ENCODE measurements around the gene ACOX2.

The ACOX2 gene

DNA sequence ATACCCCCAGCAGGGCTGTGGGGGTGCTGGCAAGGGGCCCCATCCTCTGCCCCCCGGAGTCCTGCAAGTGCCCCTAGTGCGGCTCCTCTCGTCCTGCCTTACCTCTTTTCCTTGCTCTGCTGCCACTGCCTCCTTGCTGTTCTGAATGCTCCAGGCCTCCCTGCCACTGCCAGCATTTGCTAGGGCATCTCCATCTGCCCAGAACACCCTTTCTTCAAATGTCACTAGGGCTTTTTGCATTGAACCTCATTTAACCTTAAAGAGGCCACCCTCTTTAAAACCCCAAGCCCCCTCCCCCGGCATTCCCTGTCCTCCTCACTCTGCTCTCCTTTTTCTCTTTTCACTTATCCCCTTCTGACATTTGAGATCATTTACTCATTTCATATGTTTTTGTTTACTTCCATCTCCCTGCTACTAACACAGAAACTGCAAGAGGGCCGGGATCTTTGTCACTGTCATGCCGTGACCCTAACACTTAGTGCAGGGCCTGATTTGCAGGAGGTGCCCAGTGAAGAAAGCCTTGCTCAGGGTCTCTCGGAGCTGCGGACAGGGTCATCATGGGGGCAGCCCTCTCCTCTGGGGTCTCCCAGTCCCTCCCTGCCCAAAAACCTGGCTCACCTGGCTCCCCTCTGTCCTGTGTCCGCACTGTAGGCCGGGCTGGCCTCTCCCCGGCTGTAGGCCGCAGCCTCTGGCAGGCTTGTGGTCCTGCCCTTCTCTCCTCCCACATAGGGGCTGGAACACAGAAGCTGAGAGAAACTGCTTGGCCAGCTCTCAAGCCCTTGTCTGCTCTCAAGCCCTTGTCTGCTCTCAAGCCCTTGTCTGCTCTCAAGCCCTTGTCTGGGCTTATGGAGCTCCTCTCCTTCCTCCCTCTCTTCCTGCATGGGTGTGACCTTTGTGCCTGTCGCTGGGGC is at the start of gene ACOX2:
ACOX2 (minus strand) TSS at position 690 of the 911 bp plus-strand sequence. CDS start 2,084 bp downstream, outside the sequence.
- DNase-seq, result peak; percentile 26

DNA sequence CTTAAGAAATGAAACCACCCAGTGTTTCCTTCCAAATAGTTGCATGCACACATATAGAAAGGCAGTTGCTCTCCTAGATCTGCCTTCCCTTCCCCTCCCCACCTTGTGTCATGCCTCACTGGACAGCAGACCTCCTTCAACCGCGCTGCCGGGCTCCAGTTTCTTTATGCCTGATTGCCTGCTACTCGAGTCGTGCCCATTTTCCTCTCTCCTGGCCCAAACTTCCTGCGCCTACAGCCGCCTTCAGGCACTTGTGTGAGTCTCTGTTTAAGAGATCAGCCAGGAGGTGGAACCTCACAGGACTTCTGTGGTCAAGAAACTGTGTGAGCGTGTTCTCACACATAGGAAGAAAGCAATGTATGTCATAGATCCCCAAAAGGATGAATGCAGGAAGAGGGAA is 49.0 kb upstream of the ACOX2 start:
- no peak for DNase-seq

DNA sequence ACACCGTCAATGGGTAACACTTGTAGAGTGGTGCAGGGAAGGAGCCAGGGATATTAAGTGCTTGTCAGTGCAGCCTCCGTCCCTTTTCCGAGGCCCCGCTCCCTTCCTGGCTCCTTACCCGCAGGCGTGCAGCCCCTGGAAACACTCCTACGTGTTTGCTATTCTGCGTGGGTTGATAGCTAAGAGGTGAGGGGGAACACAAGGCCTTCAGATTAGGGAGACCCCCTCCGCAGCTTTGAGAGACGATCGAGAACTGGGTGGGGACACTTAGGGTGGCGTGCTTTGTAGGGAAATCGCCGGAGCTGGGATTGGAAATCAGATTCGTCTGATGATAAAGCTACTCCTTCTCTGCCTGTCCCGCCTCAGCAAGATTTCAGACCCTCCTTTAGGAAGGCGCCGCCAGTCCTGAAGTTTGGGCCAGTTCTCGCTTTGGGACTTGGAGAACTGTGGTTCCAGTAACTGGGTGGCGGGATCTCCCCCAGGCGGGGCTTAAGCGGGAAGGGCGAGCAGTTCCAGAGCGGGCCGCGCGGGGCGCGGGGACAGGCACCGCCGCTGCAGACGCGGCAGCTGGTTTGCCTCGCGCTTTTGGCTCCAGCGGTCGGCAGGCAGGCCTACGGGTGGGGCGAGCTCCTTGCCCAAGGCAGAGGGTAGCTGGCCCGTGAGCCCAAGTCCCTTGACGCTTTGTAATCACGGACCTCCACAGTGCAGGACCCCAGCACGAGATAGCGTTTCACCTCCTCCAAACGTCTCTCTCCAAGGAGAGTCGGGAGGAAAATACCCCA is 48.2 kb upstream of the ACOX2 start:
- DNase-seq, result peak; percentile 47

DNA sequence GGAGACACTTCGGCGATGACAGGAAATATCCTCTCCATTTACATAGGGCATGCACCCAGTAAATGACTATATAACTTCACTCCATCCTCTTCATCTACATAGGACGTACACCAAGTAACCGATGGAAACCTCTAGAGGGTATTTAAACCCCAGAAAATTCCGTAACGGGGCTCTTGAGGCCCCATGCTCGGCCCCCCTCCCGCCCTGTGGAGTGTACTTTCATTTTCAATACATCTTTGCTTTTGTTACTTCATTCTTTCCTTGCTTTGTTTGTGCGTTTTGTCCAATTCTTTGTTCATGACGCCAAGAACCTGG is 47.7 kb upstream of the ACOX2 start:
- DNase-seq, result no peak

DNA sequence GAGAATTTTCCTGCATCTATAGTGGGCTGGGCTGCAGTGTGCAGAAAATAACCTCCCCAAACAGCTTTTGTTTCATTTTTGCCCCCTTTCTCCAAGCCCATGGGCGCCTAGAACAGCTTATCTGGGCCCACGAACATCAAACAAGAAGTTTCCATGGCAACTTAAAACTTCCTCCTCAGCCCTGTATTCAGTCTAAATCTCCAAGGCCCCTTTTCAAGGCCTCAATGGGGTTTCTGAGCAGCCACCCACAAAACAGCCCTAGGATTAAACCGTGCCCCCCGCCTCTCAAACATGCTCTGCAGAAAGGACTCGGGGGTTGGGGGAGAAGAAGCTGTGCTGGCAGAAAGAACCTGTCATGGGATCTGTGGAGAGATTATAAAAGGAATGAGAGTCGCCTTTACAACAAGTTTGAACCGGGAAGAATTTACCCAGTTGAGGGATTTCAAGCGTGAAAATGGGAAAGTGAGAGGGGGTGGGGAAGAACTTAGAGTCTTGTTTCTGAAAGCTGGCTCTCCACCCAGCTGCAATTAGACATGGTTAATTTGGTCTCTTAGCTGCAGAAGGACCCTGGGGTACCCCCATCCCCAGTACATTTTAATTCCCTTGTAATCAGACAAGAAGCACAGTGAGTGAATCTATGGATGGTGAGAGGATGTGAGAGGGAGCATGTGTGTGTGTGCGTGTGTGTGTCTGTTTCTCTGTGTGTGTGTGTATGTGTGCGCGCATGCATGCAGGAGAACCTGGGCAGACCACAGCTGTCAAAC is 44.5 kb upstream of the ACOX2 start:
- no peak for DNase-seq

DNA sequence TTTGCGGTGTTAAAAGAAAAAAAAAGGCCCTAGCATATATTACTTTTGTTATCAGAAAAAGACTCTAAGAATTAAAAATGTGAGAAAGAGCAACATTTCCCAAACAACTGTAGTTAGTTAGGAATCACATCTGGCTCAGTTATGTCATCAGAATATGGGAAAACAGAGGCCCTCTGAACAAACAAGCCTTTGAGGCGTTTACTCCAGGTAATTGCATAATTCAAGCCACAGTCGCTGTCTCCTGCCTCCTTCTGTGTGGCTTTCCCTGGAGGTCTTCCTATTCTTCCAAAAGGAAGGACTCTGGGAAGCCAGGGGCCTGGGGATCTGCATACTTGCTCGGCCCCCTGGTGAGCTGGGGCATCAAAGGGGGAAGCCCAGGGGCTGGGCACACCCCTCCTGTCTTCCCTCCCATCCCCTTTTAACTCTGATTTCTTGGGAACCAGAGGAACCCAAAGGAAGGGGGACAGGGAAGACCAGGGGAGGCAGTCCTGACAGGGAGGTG is 43.9 kb upstream of the ACOX2 start:
- no peak for DNase-seq

DNA sequence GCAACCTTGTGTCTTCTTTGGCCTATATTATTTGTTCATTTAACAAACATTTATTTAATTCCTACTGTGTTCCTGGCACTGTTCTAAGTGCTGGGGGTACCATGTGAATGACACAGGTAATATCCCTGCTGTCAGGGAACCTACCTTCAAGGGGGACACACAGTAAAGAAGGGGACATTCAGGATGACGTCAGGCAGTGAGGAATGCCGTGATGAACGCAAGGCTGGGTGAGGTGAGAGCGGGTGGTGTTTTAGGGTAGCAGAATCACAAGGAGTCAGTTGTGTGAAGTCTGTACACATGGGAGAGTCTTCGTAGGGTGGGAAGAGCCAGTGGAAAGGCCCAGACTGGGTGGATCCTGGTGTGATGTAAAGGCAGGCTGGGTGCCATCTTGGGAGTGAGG is 41.9 kb upstream of the ACOX2 start:
- no peak for DNase-seq

DNA sequence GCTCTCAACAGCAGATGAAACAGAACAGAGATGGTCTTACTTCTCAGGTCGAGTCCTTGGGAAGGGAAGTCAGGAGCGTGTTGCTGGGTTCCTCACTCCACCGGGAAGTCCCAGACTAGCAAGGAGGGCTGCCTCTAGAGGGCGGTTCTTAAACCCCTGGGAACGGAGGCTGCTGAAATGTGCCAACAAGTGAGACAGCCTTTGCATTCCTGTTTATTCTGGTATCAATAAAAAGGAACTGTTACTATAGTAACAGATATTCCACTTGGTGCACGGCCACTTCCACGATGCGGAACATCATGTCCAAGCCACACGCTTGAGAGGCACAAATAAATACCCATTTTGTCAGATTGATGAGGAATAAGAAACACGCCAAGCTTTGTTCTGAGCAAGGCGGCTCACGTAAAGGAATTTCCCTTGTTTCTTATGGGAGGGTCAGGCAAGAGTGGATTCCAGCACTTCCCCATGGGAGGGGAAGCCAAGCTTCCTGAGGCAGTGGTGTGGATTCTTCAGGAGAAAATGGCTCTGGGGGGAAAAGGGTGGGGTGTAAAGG is 40.4 kb upstream of the ACOX2 start, which contains the start of gene FAM107A:
FAM107A (minus strand) TSS at position 123 of the 553 bp plus-strand sequence. CDS start 7,531 bp downstream, outside the sequence.
- no peak for DNase-seq

DNA sequence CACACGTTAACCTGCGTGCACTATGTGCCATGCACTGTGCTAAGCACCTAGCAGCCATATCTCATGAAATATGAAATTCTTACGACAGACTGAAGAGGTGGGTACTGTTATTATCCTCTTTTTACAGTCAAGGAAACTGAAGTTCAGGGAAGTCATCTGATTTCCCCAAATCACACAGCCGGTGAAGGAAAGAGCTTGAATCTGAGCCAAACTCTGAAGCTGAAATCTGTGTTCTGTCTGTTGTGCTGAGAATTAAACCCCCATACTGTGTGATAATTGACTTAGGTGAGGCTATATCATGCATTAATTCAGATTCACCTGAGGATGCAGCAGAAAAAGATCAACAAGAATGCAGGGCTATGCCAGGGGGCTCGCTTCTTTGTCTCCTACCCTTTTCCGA is 39.7 kb upstream of the ACOX2 start:
- DNase-seq, result no peak

DNA sequence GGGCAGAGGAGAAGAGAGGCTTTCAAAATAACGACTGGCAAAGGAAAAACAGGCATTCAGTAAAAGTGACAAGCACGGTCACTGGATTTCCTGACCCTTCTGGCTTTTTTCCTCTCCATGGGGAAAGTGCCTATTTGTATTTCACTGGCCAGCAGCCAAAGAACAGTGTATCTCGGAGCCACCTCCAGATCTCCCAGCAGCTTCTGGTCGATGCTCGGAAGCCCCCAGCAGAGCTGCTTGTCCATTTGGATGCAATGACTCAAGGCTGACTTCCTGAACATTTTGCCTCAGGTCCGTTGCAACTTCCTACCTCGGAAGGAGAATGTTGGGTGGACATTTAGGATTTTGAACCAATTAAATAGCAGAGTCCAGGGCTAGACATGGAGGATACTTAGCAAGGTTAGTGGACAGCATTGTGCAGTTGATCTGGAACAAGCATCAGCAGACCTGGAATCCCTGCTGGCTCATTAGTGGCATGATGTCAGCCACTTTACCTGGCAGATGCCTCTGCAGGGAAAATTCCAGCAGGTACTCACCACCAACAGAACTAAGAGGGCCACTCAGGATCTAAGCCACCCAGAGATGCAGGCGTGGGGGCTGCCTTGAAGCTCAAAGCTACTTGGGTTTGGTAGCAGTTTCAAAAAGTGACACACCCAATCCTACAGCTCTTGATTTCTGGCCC is 39.1 kb upstream of the ACOX2 start:
- DNase-seq, result no peak

DNA sequence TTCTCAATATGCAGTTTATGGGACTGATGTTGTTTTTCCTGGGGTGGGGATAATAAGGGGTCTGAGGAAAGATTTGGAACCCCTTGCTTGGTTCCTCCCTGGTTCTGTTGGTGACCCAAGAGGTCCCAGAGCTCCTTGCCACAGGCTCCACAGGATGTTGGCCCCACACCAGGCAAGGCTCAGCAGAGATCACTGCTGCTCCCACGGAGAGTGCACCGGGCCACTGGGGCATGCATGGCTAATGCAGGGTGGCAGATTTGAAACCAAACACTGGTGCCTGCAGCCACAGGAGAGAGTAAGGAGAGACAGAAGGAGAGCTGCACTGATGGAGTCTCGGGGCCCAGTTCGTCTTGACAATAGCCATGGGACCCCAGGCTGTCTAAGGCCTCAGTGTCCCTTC is 37.7 kb upstream of the ACOX2 start:
- DNase-seq, result no peak

DNA sequence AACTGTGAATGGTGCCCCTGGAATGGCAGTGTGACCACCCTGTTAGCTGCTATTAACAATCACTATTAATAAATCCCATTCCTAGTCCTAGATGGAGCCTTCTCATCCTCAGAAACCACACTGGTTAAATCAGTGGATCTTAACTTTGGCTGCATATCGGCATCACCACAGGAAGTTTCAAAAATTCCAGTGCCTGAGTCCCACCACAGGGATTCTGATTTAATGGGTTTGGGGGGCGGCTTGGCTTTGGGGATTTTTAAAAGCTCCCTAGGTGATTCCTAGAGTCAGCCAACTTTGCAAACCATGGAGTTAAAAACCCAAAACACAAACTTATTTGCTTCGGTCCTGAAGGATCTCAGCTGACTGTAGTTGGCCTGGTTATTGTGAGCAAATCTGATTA is 37.1 kb upstream of the ACOX2 start:
- DNase-seq, result no peak

DNA sequence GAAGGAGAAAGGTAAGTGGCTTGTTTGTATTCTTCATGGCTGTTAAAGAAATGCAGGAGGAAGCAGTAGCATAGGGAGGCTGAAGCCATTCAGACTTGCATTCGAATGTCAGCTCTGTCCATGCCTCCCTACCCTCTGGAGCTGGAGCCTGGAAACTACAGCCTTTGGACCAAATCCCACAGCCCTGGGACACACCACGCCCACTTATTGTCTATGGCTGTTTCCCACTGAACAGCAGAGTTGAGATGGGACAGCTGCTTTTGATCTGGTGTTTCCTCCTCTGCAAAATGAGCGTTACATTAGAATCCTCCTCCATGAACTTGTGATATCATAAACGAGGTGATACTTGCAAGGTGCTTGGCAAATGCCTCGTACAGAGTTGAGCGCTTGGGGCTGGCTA is 36.6 kb upstream of the ACOX2 start:
- no peak for DNase-seq

DNA sequence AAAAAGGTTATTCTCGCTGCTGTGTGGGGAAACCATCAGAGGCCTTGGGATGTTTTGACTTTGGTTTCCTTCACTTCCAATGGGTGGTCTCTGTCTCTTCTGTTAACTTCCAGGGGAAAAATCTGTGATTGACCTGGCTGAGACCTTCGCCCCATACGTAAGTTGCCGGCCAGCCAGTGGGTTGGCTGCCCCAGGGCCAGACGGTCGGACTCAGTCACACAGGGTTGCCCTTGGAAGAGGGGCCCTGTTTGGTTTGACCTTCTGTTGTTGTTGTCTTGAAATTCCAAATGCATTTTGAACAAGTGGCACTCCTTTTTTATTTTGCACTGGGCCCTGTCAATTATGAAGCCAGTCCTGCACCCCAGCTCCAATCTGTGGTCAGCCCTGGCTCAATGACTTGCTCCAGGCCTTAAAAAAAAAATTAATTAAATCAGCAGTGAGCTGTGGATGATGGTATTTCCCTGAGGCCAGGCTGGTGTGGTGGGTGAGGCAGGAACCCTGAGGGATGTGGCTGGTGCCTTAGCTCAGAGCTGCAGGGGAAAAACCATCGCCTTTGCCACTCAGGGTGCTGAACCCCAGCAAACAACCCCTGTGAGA is 35.7 kb upstream of the ACOX2 start:
- DNase-seq, result no peak

DNA sequence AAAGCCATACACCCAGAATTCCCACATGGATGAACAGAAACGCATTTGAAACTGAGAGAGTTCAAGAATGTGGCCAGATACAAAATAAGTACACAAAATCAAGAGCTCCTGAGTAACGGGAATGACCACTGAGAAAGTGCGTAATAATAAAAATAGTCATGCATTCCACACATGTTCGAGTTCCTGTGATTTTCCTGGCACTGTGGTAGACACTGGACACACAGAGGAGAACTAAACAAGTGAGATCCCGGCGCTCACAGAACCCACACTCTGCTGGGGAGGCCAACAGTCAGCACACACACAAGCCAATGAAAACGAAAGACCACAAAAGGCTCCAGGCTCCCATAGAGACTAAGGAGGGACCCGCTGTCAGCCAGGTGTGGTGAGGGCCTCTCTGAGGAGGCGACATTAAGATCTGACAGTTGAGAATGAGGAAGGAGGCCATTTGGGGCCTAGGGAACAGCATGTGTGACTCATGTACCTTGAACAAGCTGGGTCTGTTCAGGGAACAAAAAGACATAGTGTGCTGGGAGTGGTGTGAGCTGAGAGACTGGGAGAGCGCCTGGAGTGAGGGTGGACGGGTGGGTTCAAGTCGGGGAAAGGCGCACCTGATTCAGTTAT is 35.1 kb upstream of the ACOX2 start:
- DNase-seq, result no peak

DNA sequence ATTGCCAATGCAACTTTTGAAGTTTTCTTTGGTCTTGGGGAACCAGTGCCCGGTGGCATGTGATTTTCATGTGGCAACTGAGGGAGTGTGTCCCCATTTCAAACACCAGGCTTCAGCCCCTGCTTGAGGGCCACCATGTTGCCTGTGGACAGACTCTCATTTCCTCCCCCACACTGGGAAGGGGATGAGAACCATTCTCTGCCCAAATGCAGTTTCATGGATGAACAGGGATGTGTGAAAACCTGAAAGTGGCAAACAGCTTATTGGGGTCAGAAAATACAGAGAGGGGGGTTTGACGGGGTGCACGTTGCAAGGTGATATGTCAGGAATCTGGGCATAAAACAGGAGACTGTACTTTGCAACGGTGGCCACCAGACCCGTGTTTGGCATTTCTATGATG is 33.9 kb upstream of the ACOX2 start:
- DNase-seq, result no peak

DNA sequence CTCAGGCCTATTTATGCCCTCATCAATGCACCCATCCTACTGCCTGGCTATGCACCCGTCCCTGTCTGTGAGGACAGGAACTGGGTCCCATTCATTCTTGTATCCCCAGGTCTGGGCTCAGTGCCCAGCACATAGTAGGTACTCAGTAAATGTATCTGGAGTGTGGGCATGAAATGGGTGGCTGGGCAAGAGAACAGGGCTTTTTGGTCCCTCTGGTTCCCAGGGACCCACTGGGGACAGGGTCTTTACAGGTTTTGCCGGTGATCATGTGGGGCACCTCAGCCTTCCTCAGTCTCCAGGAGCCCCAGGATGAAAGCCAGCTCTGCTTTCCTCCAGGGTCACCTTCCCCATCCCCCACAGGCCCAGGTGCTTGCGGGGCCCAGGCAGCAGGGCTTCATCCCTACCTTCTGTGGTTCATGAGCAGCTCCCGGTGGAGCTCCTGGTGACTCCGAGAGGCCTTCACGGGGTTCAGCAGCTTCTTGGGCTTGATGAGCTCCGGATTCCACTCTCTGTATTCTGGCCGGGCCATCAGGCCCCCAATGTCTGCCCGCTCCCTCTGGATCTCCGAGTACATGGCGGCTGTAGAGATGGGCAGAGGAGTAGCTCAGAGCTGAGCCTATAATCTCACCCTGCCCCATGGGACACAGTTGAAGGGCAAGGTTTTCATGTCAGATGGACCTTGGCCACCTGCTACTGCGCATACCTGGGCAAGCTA is 32.5 kb upstream of the ACOX2 start:
- no peak for DNase-seq

DNA sequence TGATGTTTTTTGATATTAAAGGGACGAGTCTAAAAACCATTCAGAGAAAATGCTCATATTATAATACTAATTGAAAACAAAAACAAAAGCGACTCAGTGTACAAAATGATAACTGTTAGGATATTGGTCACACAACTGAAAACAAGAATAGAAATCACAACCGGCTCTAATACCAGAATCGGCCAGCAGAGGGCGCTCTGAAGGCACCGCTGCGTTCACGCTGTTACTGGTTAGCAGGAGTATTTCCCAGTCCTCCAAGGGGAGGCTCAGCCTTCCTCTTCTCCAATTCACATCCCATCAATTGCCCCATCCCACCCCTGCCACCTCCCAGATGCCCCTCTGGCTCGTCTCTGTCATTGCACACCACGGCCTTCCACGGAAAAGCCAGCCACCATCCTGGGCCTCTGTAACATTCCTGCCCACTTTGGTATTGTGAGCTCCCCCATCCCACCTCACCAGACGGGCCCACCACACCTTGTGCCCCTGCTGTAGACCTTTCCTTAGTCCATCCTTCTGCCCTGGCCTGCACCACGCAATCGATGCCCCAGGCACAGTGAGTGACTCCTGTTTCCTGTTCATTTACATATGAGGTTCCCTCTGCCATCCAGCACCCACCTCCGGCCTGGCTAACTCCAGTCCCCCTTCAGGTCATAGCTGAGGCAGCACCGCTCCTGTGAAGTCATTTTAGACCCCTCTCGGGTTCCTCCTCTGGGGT is 31.7 kb upstream of the ACOX2 start:
- peak; percentile 52 for DNase-seq

DNA sequence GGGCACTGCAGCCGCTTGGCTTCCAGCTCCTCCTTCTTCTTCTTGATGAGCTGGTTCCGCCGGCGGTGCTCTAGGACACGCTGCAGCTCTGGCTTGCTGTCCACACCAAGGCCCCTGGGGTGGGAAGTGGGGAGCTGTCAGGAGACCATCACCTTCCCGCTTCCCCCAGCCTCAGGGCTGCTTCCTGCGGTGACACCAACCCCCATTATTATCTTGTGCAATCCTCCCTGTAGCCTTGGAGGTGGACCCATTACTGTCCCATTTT is 30.2 kb upstream of the ACOX2 start:
- DNase-seq, result no peak
